GM23248 (cell line): ENCODE measurements around the gene PYGB. TPM values are rescaled to one million over a fixed set of nuclear protein-coding genes. Genes with fewer than 3 reads are reported as not detected.

Experiments used
- DNase-seq: peaks from one replicate; pipeline ENCODE4 v3.0.0-alpha.2; 2015
- H2AFZ ChIP-seq: fragments of 200-600 bp; sonication (generic); 2 replicates; pipeline ENCODE4 v1.6.1; 2016; ENCODE audit warnings: antibody characterized with exemption
- H3F3A ChIP-seq: fragments of 200-600 bp; sonication (generic); 2 replicates; pipeline ENCODE4 v1.6.1; 2016; ENCODE audit warnings: mild to moderate bottlenecking, antibody characterized with exemption, mixed run types; ENCODE audit not compliant: insufficient read depth
- H3K27ac ChIP-seq: fragments of 200-600 bp; sonication (generic); 2 replicates; pipeline ENCODE4 v1.5.1; 2016; ENCODE audit warnings: mild to moderate bottlenecking
- H3K27me3 ChIP-seq: fragments of 200-600 bp; sonication (generic); replicated peaks from 2 replicates; pipeline ENCODE4 v1.6.1; 2016; ENCODE audit warnings: mild to moderate bottlenecking; ENCODE audit not compliant: insufficient read depth
- H3K36me3 ChIP-seq: fragments of 200-600 bp; sonication (generic); 2 replicates; pipeline ENCODE4 v1.6.1; 2016; ENCODE audit warnings: low read depth, mild to moderate bottlenecking
- H3K4me1 ChIP-seq: fragments of 200-600 bp; sonication (generic); 2 replicates; pipeline ENCODE4 v1.6.1; 2016; ENCODE audit warnings: mild to moderate bottlenecking; ENCODE audit not compliant: insufficient read depth
- H3K4me2 ChIP-seq: fragments of 200-600 bp; sonication (generic); one replicate; pipeline ENCODE4 v1.6.1; 2016; ENCODE audit warnings: mild to moderate bottlenecking; ENCODE audit not compliant: unreplicated experiment
- H3K4me3 ChIP-seq: fragments of 200-600 bp; sonication (generic); 2 replicates; pipeline ENCODE4 v1.5.1; 2016; ENCODE audit warnings: mild to moderate bottlenecking
- H3K79me2 ChIP-seq: fragments of 200-600 bp; sonication (generic); 2 replicates; pipeline ENCODE4 v1.6.1; 2016; ENCODE audit warnings: mild to moderate bottlenecking; ENCODE audit not compliant: insufficient read depth
- H3K9ac ChIP-seq: fragments of 200-600 bp; sonication (generic); 2 replicates; pipeline ENCODE4 v1.6.1; 2016; ENCODE audit warnings: mild to moderate bottlenecking
- H3K9me2 ChIP-seq: fragments of 200-600 bp; sonication (generic); 2 replicates; pipeline ENCODE4 v1.6.1; 2016; ENCODE audit warnings: mixed run types, mild to moderate bottlenecking, moderate library complexity; ENCODE audit not compliant: insufficient read depth
- H3K9me3 ChIP-seq: fragments of 200-600 bp; sonication (generic); one replicate; pipeline ENCODE4 v1.6.1; 2017; ENCODE audit warnings: low read depth
- H4K20me1 ChIP-seq: fragments of 200-600 bp; sonication (generic); 2 replicates; pipeline ENCODE4 v1.6.0; 2016; ENCODE audit not compliant: insufficient read depth
- EZH2 ChIP-seq: fragments of 200-600 bp; sonication (generic); IDR thresholded peaks from 2 replicates; pipeline ENCODE4 v1.6.1; 2018; ENCODE audit warnings: antibody characterized with exemption, mild to moderate bottlenecking; ENCODE audit not compliant: insufficient read depth, poor library complexity, severe bottlenecking
- EZH2phosphoT487 ChIP-seq: fragments of 200-600 bp; sonication (generic); IDR thresholded peaks from 2 replicates; pipeline ENCODE4 v1.6.1; 2018; ENCODE audit warnings: antibody characterized with exemption, moderate library complexity, mild to moderate bottlenecking, low read depth; ENCODE audit not compliant: insufficient read depth
- WGBS, 2 experiments: methylation state at CpG; one replicate each; pipeline ENCODE4 v1.1.6; 2015 to 2017; ENCODE audit warnings: low lambda C conversion rate in 2 of 2, low coverage in 1 of 2; ENCODE audit errors: missing lambda C conversion rate in 2 of 2; 5-methylcytosine and 5-hydroxymethylcytosine counted together
- in situ Hi-C: fragments of 300-500 bp; cut with MboI; formaldehyde crosslinking; loops from 2 replicates; pipeline ENCODE4 v1.15.0; 2020
- polyA plus RNA-seq: library from polyadenylated mRNA; unstranded; fragments of >200 nt; fragmentation: Nextera tagmentation; extraction: Ambion mirVana; gene quantifications from 2 replicates; pipeline ENCODE4 v1.2.1, GENCODE V29; 2016
- total RNA-seq: library from RNA; depleted of rRNA; stranded (reverse); fragments of >200 nt; shearing (Covaris generic); gene quantifications from 2 replicates; pipeline ENCODE4 v1.2.3, GENCODE V29; 2014

PYGB gene
- total and polyA plus RNA-seq, 2 experiments from 2014 or later = 74.1 to 116 TPM

- H3K9me3 ChIP-seq = no peaks in the 10 kb centered on the region
- peaks cover 21% of the 10 kb centered on the region for H3K4me1 ChIP-seq
- no peak for TF ChIP-seq EZH2phosphoT487
- H3K9me2 ChIP-seq = no peaks in the 10 kb centered on the region
- peak overlapping the region; percentile 14; the same call in 1 of the 2 replicates for H3K9ac ChIP-seq
- no peak overlapping the region for H3K4me2 ChIP-seq
- H3K4me3 ChIP-seq = no peak overlapping the region
- H3K36me3 ChIP-seq = peaks cover 4% of the 10 kb centered on the region; the same call in 1 of the 2 replicates
- no peak overlapping the region for H2AFZ ChIP-seq
- no peaks in the 10 kb centered on the region for H3K27me3 ChIP-seq
- in situ Hi-C loops = no loop called here
- H3K79me2 ChIP-seq = peaks cover 100% of the 10 kb centered on the region
- H3F3A ChIP-seq = no peaks in the 10 kb centered on the region
- H3K27ac ChIP-seq = no peak overlapping the region
- DNase-seq = peak; percentile 50
- 75 to 77% methylated on average over 11 to 12 of the region's 12 CpGs for WGBS, 2 experiments
- H4K20me1 ChIP-seq = no peaks in the 10 kb centered on the region
These were observed 7.2 kb downstream of the PYGB start for GRCh38 chr20:25254986-25255680.

- Histone ChIP-seq H3K79me2 (peaks cover 98% of the 10 kb centered on the region), H3K27me3 (no peaks in the 10 kb centered on the region), H3K9ac (peak overlapping the region; percentile 8; the same call in 1 of the 2 replicates), H2AFZ (no peak overlapping the region), H3K36me3 (no peaks in the 10 kb centered on the region), H3K4me3 (no peak overlapping the region), H3K4me2 (peak overlapping the region; percentile 11), H3F3A (no peaks in the 10 kb centered on the region), H3K4me1 (peaks cover 9% of the 10 kb centered on the region), H3K9me3 (no peaks in the 10 kb centered on the region), H3K9me2 (no peaks in the 10 kb centered on the region), H4K20me1 (no peaks in the 10 kb centered on the region), H3K27ac (no peak overlapping the region)
- DNase-seq = peak; percentile 22
- in situ Hi-C loops = no loop called here
- 71 to 74% methylated on average over 5 of the region's 5 CpGs for WGBS, 2 experiments
- TF ChIP-seq EZH2phosphoT487 (no peak), EZH2 (no peak)
These were observed 8.5 kb downstream of the PYGB start for GRCh38 chr20:25256226-25256859.

DNA sequence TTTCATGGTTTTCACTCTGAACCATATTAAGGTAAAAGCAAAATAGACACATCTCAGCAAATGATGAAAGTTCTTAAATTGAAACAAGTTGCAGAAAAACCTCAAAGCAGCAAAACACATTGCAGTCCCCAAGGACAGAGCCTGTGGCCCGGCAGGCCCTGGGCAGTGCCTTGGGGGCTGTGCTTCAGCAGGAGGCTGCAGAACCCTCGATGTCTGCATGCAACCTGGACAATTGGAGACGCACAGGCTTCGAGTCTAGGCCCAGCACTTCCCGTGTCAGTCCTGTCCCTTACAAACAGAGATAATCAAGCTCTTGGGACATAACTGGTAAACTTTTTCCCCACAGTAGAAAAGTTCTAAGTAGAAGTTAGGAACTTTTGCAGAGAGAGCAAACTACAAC is 9.2 kb downstream of the PYGB start:
- 0 out of 2 replicates have a peak, but pooled peaks cover 5% of the 10 kb centered on the region for H3K36me3 ChIP-seq
- H3K9me2 ChIP-seq = no peaks in the 10 kb centered on the region
- no peaks in the 10 kb centered on the region for H3K9me3 ChIP-seq
- H3K4me2 ChIP-seq = no peak overlapping the region
- 89 to 91% methylated on average over 5 of the region's 5 CpGs for WGBS, 2 experiments
- H3K4me3 ChIP-seq = no peak overlapping the region
- in situ Hi-C loops = no loop called here
- H3K79me2 ChIP-seq = peaks cover 90% of the 10 kb centered on the region
- H2AFZ ChIP-seq = no peak overlapping the region
- H3K27me3 ChIP-seq = no peaks in the 10 kb centered on the region
- peaks cover 9% of the 10 kb centered on the region for H3K4me1 ChIP-seq
- no peaks in the 10 kb centered on the region for H3F3A ChIP-seq
- TF ChIP-seq EZH2 (no peak), EZH2phosphoT487 (no peak)
- no peaks in the 10 kb centered on the region for H4K20me1 ChIP-seq
- no peak overlapping the region for H3K27ac ChIP-seq
- no peak overlapping the region for H3K9ac ChIP-seq
- no peak for DNase-seq

DNA sequence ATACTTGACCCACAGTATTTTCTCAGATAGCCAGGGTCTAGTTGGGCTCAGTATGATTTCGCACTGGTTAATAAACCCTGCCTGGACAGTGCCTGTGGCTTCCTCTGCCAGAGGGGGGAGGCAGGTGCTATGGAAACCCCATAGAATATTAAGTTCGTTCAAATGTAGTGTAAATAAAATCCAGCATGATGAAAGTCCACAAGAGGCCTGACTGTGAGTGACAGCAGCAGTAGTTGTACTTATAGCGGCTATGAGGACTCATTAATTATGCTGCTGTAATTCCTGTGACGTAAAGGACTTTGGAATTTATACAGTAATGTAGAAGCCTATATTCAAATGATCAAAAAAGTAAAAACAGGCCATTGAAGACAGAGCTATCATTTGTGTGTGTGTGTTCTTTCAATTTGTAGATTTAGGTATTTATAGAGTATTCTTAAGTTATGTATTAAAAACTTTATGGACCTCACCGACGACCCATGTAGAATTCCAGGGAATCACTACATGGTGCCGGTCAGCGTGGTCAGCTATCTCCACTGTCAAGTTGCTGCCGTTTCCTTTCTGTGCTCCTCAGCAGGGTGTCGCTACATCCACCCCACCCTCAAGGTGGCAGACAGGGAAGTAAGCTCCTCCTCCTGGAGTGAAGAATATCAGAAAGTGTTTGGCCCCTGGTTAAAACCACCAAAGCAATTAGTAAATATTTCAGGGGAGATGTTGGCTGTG is 10.0 kb downstream of the PYGB start:
- H3K4me1 ChIP-seq = peaks cover 9% of the 10 kb centered on the region
- no peaks in the 10 kb centered on the region for H4K20me1 ChIP-seq
- no peak overlapping the region for H3K4me3 ChIP-seq
- H3K9me3 ChIP-seq = no peaks in the 10 kb centered on the region
- H3F3A ChIP-seq = no peaks in the 10 kb centered on the region
- H3K79me2 ChIP-seq = peaks cover 88% of the 10 kb centered on the region
- TF ChIP-seq EZH2 (no peak), EZH2phosphoT487 (no peak)
- in situ Hi-C loops = no loop called here
- H3K9ac ChIP-seq = no peak overlapping the region
- no peaks in the 10 kb centered on the region for H3K27me3 ChIP-seq
- H3K27ac ChIP-seq = no peak overlapping the region
- no peak for DNase-seq
- WGBS, 2 experiments = 94 to 95% methylated on average over 10 of the region's 10 CpGs
- H3K4me2 ChIP-seq = no peak overlapping the region
- H3K9me2 ChIP-seq = no peaks in the 10 kb centered on the region
- H3K36me3 ChIP-seq = 0 out of 2 replicates have a peak, but pooled peaks cover 5% of the 10 kb centered on the region
- H2AFZ ChIP-seq = no peak overlapping the region
